B cell (primary cell): ENCODE measurements around the gene MRPL22. TPM values are rescaled to one million over a fixed set of nuclear protein-coding genes. Genes with fewer than 3 reads are reported as not detected.

Experiments
- ATAC-seq: fragments of 200-7000 bp; cut with Tn5 transposase; one replicate; pipeline ENCODE4 v1.10.0; 2021; ENCODE audit warnings: low read depth, mild to moderate bottlenecking, moderate number of reproducible peaks, moderate library complexity
- CTCF ChIA-PET: fragments of 350-600 bp; sonication (Branson Sonifier 250); formaldehyde crosslinking; loops from one replicate; lab custom pipeline; 2021; ENCODE audit warnings: antibody characterized with exemption, inconsistent platforms; lab: Charles Lee
- POLR2A ChIA-PET: fragments of 350-600 bp; sonication (Branson Sonifier 250); formaldehyde crosslinking; loops from one replicate; lab custom pipeline; 2021; ENCODE audit warnings: antibody characterized with exemption; lab: Charles Lee
- DNase-seq: peaks from one replicate; pipeline ENCODE4 v3.0.0; 2013
- H2AFZ ChIP-seq: 2 replicates; pipeline ENCODE4 v1.6.1; 2012; ENCODE audit warnings: mild to moderate bottlenecking, low read depth, low read length; ENCODE audit not compliant: insufficient read depth, poor library complexity, severe bottlenecking
- H3K27ac ChIP-seq, 2 donors: 1 replicate in 1 of 2; 2 replicates in 1 of 2; pipeline ENCODE4 v1.5.1; 2012 to 2013; ENCODE audit warnings: low read length in 2 of 2, mild to moderate bottlenecking in 2 of 2, moderate library complexity in 1 of 2
- H3K27me3 ChIP-seq, 4 experiments: fragments of 200-600 bp in 1 of 4; sonication (generic) in 1 of 4; replicated peaks in 1 of 4; 1 replicate in 2 of 4; 2 replicates in 2 of 4; pipeline versions ENCODE4 v1.6.1 to v1.7.0; 2013 to 2016; ENCODE audit warnings: low read length in 3 of 4, mild to moderate bottlenecking in 2 of 4, mixed read lengths in 1 of 4, moderate library complexity in 1 of 4; ENCODE audit not compliant: insufficient read depth in 4 of 4, control insufficient read depth in 3 of 4; ENCODE audit errors: control extremely low read depth in 1 of 4
- H3K36me3 ChIP-seq, 2 experiments: replicated peaks in 1 of 2; 1 replicate in 1 of 2; 2 replicates in 1 of 2; pipeline versions ENCODE4 v1.6.1 to v1.7.1; 2013; ENCODE audit warnings: low read length in 1 of 2; ENCODE audit not compliant: insufficient read depth in 2 of 2, control insufficient read depth in 1 of 2; ENCODE audit errors: control extremely low read depth in 1 of 2, extremely low read depth in 1 of 2
- H3K4me1 ChIP-seq, 2 donors: fragments of 200-600 bp in 1 of 2; sonication (generic) in 1 of 2; 1 replicate in 1 of 2; 2 replicates in 1 of 2; pipeline versions ENCODE4 v1.5.1 to v1.6.1; 2013 to 2017; ENCODE audit warnings: low read length in 2 of 2; ENCODE audit not compliant: control insufficient read depth in 2 of 2, insufficient read depth in 2 of 2
- H3K4me2 ChIP-seq: replicated peaks from 2 replicates; pipeline ENCODE3; 2012; ENCODE audit warnings: mild to moderate bottlenecking, low read depth, low read length; ENCODE audit not compliant: poor library complexity, severe bottlenecking
- H3K4me3 ChIP-seq, 5 experiments: fragments of 200-600 bp in 1 of 5; sonication (generic) in 1 of 5; 1 replicate in 3 of 5; 2 replicates in 2 of 5; pipeline versions ENCODE4 v1.5.1 to v1.7.0; 2011 to 2016; ENCODE audit warnings: low read length in 4 of 5, mild to moderate bottlenecking in 4 of 5, low read depth in 2 of 5, control low read depth in 1 of 5, moderate library complexity in 1 of 5; ENCODE audit not compliant: insufficient read depth in 1 of 5; ENCODE audit errors: control extremely low read depth in 1 of 5, extremely low read depth in 1 of 5
- H3K79me2 ChIP-seq: fragments of 200-600 bp; sonication (generic); one replicate; pipeline ENCODE4 v1.6.0; 2016; ENCODE audit warnings: low read length; ENCODE audit not compliant: control insufficient read depth, insufficient read depth
- H3K9ac ChIP-seq: fragments of 200-600 bp; sonication (generic); 2 replicates; pipeline ENCODE4 v1.6.1; 2017; ENCODE audit warnings: mild to moderate bottlenecking, low read length, moderate library complexity
- H3K9me3 ChIP-seq, 3 donors: one replicate each; pipeline versions ENCODE4 v1.6.1 to v1.7.1; 2013; ENCODE audit warnings: low read length in 2 of 3; ENCODE audit not compliant: control insufficient read depth in 2 of 3, insufficient read depth in 1 of 3; ENCODE audit errors: control extremely low read depth in 1 of 3
- H4K20me1 ChIP-seq: 2 replicates; pipeline ENCODE4 v1.6.0; 2012; ENCODE audit warnings: mild to moderate bottlenecking, low read length; ENCODE audit not compliant: insufficient read depth, control insufficient read depth, poor library complexity, severe bottlenecking
- H3K27ac Mint-ChIP-seq: one replicate; pipeline ENCODE4 v1.8.0; 2021; ENCODE audit warnings: mixed read lengths
- H3K27me3 Mint-ChIP-seq: one replicate; pipeline ENCODE4 v1.8.0; 2021; ENCODE audit warnings: mixed read lengths
- H3K4me1 Mint-ChIP-seq: one replicate; pipeline ENCODE4 v1.8.0; 2021; ENCODE audit warnings: mixed read lengths
- H3K4me3 Mint-ChIP-seq: one replicate; pipeline ENCODE4 v1.8.0; 2021; ENCODE audit warnings: mixed read lengths
- H3K9me3 Mint-ChIP-seq: one replicate; pipeline ENCODE4 v1.8.0; 2022; ENCODE audit warnings: mixed read lengths; ENCODE audit not compliant: insufficient read depth
- EZH2 ChIP-seq: IDR thresholded peaks from 2 replicates; pipeline ENCODE4 v1.6.1; 2012; ENCODE audit warnings: borderline replicate concordance, low read depth, mild to moderate bottlenecking, moderate library complexity, low read length; ENCODE audit not compliant: insufficient read depth, poor library complexity, severe bottlenecking
- WGBS: methylation state at CpG from one replicate; pipeline ENCODE4 v1.1.5; 2013; ENCODE audit warnings: missing lambda C conversion rate; ENCODE audit not compliant: insufficient coverage; 5-methylcytosine and 5-hydroxymethylcytosine counted together
- intact Hi-C: fragments of 100-400 bp; cut with micrococcal nuclease; formaldehyde crosslinking; loops from one replicate; pipeline ENCODE4 v1.10.0; 2022
- polyA plus RNA-seq: library from polyadenylated mRNA; depleted of rRNA; stranded (reverse); fragments of >200 nt; gene quantifications from 2 replicates; pipeline ENCODE4 v1.2.3, GENCODE V29; 2012
- total RNA-seq, 2 donors: library from RNA; stranded (reverse); fragments of 120-200 nt in 1 of 2; gene quantifications; 1 replicate in 1 of 2; 2 replicates in 1 of 2; pipeline versions ENCODE4 v1.2.3 to v1.2.4, GENCODE V29; 2013 to 2022
- TF ChIP-seq, protein P1 (sequence below): fragments of 200-600 bp; IDR thresholded peaks from one replicate; pipeline ENCODE4 v1.8.0; 2022; ENCODE audit warnings: antibody characterized with exemption, mild to moderate bottlenecking

Gene MRPL22
- total and polyA plus RNA-seq, 2 donors (not counting 1 experiment from before 2014, with no cell fraction given) = 18.8 to 21.4 TPM

DNA sequence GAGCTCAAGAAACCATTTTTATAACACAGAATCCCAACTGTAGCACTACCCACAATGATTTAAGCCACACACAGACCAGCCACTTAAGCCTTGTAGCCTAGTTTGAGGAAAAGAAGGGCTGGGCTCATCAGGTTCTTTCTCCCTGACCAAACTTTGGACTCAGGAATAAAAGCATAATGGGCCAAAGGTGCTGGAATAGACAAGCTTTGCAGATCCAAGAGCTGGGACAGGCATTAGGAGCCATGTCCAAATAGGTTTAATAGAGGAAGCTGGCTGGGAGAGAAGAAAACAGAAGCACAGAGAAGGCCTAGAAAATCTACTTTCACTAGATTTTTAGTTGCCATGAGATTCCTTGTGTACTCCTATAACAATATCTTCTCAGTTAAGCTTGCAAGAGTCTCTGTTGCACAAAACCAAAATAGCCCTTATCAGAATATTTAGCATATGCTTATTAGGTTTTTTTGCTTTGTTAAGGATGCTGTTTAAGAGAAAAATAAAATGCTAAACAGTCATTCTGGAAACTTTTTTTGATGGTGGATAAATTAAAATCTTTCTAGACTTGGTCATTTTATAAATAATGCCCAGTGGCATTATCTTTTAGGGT is 44.2 kb upstream of the MRPL22 start:
- Mint-ChIP-seq H3K27me3 (no peaks in the 10 kb centered on the region), H3K4me3 (no peak overlapping the region), H3K9me3 (no peaks in the 10 kb centered on the region), H3K27ac (no peak overlapping the region), H3K4me1 (no peaks in the 10 kb centered on the region)
- Histone ChIP-seq H2AFZ (no peak overlapping the region), H3K4me2 (no peak overlapping the region), H3K79me2 (no peaks in the 10 kb centered on the region), H3K36me3 (peaks cover 21 to 72% of the 10 kb centered on the region in 2 experiments), H3K9ac (no peak overlapping the region), H4K20me1 (no peaks in the 10 kb centered on the region), H3K27ac (no peak overlapping the region), H3K27me3 (no peaks in the 10 kb centered on the region), H3K9me3 (no peaks in the 10 kb centered on the region), H3K4me3 (no peak overlapping the region), H3K4me1 (no peaks in the 10 kb centered on the region)
- intact Hi-C loops = no loop called here
- TF ChIP-seq, protein P1, sequence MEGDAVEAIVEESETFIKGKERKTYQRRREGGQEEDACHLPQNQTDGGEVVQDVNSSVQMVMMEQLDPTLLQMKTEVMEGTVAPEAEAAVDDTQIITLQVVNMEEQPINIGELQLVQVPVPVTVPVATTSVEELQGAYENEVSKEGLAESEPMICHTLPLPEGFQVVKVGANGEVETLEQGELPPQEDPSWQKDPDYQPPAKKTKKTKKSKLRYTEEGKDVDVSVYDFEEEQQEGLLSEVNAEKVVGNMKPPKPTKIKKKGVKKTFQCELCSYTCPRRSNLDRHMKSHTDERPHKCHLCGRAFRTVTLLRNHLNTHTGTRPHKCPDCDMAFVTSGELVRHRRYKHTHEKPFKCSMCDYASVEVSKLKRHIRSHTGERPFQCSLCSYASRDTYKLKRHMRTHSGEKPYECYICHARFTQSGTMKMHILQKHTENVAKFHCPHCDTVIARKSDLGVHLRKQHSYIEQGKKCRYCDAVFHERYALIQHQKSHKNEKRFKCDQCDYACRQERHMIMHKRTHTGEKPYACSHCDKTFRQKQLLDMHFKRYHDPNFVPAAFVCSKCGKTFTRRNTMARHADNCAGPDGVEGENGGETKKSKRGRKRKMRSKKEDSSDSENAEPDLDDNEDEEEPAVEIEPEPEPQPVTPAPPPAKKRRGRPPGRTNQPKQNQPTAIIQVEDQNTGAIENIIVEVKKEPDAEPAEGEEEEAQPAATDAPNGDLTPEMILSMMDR = no peak
- TF ChIP-seq EZH2 = no peak
- POLR2A ChIA-PET = no interaction called here
- CTCF ChIA-PET = no interaction called here
- DNase-seq (no peak), ATAC-seq (no peak)

DNA sequence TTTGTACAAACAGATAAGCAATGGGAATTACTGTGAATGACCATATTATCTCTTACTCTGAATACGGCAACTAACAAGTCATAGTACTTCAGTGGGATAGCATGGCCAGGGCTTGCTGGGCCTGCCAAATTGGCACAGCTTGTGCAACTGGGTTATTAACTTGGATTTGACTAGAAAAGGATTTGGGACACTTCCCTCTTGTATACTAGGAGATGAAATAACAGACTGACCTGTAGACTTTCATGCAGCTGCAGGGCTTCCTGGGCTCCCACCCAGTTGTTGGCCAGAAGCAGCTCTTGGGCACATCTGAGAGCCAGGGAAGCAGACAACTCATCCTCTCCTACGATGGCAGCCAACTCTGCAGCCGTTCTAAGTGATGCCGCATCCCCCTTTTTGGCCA is 42.7 kb upstream of the MRPL22 start:
- no peaks in the 10 kb centered on the region for H3K79me2 ChIP-seq
- H3K27me3 ChIP-seq = no peaks in the 10 kb centered on the region
- Mint-ChIP-seq H3K4me3 (no peak overlapping the region), H3K27ac (no peak overlapping the region), H3K9me3 (no peaks in the 10 kb centered on the region), H3K4me1 (no peaks in the 10 kb centered on the region), H3K27me3 (no peaks in the 10 kb centered on the region)
- no peak for ATAC-seq
- H3K36me3 ChIP-seq = peaks cover 18 to 78% of the 10 kb centered on the region in 2 experiments
- H3K27ac ChIP-seq = no peak overlapping the region
- no peak overlapping the region for H3K9ac ChIP-seq
- TF ChIP-seq EZH2 = no peak
- TF ChIP-seq, protein P1 = no peak
- no peaks in the 10 kb centered on the region for H3K4me1 ChIP-seq
- no peak for DNase-seq
- no peak overlapping the region for H3K4me3 ChIP-seq
- H3K4me2 ChIP-seq = no peak overlapping the region
- CTCF ChIA-PET = no interaction called here
- WGBS = no CpG with 5 or more reads among the region's 4 CpGs
- no peaks in the 10 kb centered on the region for H3K9me3 ChIP-seq
- H4K20me1 ChIP-seq = no peaks in the 10 kb centered on the region
- POLR2A ChIA-PET = no interaction called here
- no peak overlapping the region for H2AFZ ChIP-seq
- intact Hi-C loops = no loop called here
